HG03520 (cell line): ENCODE measurements around the gene BMPER.

ENCODE experiments used
- ATAC-seq: cut with Tn5 transposase; IDR thresholded peaks from one replicate; pipeline ENCODE4 v1.9.1; 2021; ENCODE audit warnings: mild to moderate bottlenecking, moderate library complexity; ENCODE audit not compliant: unreplicated experiment

BMPER gene

GRCh38 chr7:34086981-34087380, 181.6 kb downstream of the BMPER start:
- ATAC-seq: no peak

- ATAC-seq: no peak
Measured at GRCh38 chr7:34087892-34088891, 182.9 kb downstream of the BMPER start.

- no peak for ATAC-seq
Measured at GRCh38 chr7:34090816-34091215, 185.5 kb downstream of the BMPER start.

- ATAC-seq: no peak
Measured at GRCh38 chr7:34091321-34091917, 186.1 kb downstream of the BMPER start.

- no peak for ATAC-seq
Measured at GRCh38 chr7:34093276-34093675, 187.9 kb downstream of the BMPER start.

GRCh38 chr7:34096198-34096651, 190.9 kb downstream of the BMPER start:
- no peak for ATAC-seq

- ATAC-seq: no peak
Measured at GRCh38 chr7:34096777-34097176, 191.4 kb downstream of the BMPER start.

- ATAC-seq: no peak
Measured at GRCh38 chr7:34100661-34101060, 195.3 kb downstream of the BMPER start.

- no peak for ATAC-seq
Measured at GRCh38 chr7:34104115-34104514, 198.8 kb downstream of the BMPER start.

- no peak for ATAC-seq
Measured at GRCh38 chr7:34104992-34105391, 199.7 kb downstream of the BMPER start.

- no peak for ATAC-seq
Measured at GRCh38 chr7:34107276-34107675, 201.9 kb downstream of the BMPER start.

- ATAC-seq: no peak
Measured at GRCh38 chr7:34108165-34108564, 202.8 kb downstream of the BMPER start.

GRCh38 chr7:34109936-34110780, 204.8 kb downstream of the BMPER start:
- ATAC-seq: no peak

- no peak for ATAC-seq
Measured at GRCh38 chr7:34111031-34111430, 205.7 kb downstream of the BMPER start.

GRCh38 chr7:34115503-34115902, 210.2 kb downstream of the BMPER start:
- no peak for ATAC-seq

GRCh38 chr7:34117573-34117972, 212.2 kb downstream of the BMPER start:
- no peak for ATAC-seq

GRCh38 chr7:34121366-34121765, 216.0 kb downstream of the BMPER start:
- no peak for ATAC-seq

GRCh38 chr7:34123316-34123715, 218.0 kb downstream of the BMPER start:
- no peak for ATAC-seq

- no peak for ATAC-seq
Measured at GRCh38 chr7:34124765-34125164, 219.4 kb downstream of the BMPER start.

GRCh38 chr7:34128762-34129161, 223.4 kb downstream of the BMPER start:
- ATAC-seq: no peak
